Hematopoietic multipotent progenitor cell treated with erythropoietin and hydrocortisone succinate and interleukin-3 and kit ligand, for 4 days (in vitro differentiated cells): ENCODE results near the gene TRIO.

Experiments used
- DNase-seq: peaks from one replicate; pipeline ENCODE4 v3.0.0-alpha.2; 2015

Gene TRIO

DNA sequence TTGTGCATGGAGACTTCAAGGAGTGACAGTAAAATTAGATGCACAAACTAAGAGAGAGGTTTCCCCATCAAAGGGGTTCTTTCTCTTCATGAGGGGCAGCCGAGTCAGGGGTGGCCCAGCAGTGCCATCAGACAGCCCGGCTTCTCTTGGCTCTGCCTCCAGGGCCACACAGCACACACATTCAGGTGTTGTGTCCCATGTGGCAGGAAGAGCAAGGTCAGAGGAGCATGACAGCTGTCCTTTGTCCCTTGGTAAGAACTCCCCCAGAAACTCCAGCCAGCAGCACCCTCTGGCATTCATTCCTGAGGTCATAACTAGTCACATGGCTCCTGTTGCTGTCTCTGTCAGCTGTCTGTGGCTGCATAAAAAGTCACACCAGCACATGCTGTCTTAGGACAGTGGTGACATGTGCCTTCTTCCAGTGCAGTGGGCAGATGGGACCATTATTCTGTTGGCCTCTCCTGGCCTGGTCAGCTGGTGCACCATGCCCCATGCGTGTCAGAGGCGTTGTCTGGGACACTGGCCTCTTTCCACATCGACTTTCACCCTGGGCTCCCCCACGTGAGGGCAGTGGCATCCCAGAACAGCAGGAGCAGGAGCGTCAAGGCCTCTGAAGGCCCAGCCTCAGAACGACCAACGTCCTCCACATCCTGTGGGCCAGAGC lies 360.0 kb downstream of the TRIO start:
- DNase-seq = no peak

GRCh38 chr5:14503681-14504331 lies 360.7 kb downstream of the TRIO start:
- DNase-seq = no peak

- DNase-seq = no peak
Observed at GRCh38 chr5:14504332-14504727, 361.2 kb downstream of the TRIO start.

DNA sequence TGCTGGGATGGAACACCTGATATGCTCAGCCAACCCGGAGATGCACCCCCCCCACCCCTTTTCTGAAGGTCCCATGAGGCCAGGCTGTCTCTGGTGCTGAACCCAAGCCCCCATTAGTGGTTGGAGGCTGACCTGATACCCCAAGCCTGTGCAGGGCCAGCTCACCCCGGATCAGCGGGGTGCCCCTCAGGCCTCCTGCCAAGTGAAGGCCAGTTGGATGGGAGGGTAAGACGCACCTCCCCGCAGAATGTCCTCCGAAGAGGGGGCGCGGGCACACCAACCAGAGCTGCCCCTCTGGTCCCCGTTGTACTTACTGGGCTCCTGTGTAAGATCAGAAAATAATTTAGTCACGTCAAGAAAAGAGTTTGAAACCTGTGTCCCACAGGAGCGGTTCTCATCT lies 361.7 kb downstream of the TRIO start:
- no peak for DNase-seq

DNA sequence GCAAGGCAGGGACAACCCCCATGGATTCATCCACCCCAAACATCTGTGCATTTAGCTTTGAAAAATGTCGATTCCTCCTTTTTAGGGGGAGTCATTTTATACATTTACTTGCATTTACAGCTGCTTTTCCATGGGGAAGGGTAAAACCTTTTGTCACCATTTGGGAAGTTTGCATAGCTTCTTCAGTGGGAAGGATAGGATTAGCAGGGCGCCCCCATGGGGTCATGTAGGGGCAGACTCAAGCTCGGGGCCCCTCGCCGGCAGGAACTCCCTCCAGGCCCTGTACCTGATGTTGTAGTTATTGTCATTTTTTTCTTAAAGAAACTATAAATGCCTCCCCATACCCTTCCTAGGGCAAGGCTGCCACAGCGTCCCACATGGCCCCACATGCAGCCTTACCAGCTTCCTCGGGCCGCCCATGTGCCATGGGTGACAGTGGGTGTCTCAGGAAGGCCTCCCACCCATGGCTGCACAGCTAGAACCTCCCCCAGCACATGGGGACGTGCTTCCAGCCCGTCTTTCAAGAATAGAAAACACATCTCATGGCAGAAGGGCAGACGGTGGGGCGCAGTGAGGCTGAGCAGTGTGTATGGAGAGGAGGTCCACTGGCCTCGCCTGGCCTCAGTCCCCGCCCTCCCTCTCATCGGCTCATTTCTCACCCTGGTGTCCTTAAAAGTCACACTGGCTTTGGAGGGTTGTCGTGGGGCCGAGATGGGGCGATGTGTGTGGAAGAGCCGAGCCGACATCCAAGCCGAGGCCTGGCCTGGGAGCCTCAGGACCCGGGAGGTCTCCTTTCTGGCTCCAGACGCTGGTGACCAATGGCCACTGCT lies 362.4 kb downstream of the TRIO start:
- no peak for DNase-seq

GRCh38 chr5:14506140-14506538 lies 363.0 kb downstream of the TRIO start:
- DNase-seq = no peak

GRCh38 chr5:14506661-14507060 lies 363.5 kb downstream of the TRIO start:
- DNase-seq = no peak

DNA sequence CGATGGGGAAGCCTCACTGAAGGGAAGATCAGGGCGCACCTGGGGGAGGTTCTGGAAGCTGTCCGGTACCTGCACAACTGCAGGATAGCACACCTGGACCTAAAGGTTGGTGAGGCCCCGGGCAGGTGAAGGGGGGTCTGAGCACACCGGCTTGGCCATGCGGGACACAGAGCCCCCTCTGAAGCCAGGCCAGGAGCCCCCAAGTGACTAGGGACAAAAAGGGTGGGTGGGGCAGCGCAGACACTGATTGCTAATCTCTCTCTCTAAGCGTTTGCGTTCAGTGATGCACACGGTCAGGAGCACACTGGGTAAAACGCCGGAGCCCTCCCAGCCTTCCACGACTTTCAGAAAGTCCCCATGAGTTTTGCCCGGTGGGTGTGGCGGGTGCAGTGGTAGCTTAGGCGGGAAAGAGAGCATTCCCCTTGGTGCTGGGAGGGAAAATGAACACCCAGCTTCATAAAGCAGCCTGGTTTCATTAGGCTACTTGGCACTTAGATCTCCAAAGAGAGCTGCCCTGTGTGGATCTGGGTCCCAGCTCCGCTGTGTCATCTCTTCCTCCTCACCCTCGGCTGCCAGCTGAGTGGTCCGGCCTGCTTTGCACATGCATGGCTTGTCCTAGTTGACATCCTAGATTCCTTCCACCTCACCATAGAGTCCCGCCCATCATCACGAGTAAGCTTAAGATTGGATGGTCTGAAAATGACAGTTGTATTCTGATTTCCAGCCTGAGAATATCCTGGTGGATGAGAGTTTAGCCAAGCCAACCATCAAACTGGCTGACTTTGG lies 364.2 kb downstream of the TRIO start:
- DNase-seq = no peak

DNA sequence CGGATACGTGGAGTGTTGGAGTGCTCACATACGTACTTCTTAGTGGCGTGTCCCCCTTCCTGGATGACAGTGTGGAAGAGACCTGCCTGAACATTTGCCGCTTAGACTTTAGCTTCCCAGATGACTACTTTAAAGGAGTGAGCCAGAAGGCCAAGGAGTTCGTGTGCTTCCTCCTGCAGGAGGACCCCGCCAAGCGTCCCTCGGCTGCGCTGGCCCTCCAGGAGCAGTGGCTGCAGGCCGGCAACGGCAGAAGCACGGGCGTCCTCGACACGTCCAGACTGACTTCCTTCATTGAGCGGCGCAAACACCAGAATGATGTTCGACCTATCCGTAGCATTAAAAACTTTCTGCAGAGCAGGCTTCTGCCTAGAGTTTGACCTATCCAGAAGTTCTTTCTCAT lies 364.9 kb downstream of the TRIO start:
- no peak for DNase-seq

GRCh38 chr5:14509556-14509955 lies 366.4 kb downstream of the TRIO start:
- DNase-seq = no peak

- no peak for DNase-seq
Observed at GRCh38 chr5:14510156-14510734, 367.1 kb downstream of the TRIO start.

DNA sequence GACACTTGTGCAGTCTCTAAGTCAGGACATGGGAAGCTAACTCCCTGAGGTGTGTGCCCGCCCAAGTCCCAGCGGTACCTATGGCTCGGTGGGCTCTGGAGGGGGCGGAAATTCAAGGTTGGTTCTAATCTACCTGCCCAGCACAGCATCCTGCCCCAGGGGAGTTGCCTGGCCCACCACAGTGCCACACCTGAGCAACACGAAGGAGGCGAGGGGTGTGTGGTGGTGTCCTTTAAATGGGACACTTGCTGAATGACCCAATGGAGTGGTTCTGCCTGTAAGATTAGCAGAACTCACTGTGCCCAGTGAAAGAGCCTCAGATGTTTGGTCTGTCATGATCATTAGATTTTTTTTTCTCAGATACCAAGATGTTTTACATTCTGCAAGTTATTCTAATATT lies 367.7 kb downstream of the TRIO start:
- DNase-seq = no peak

GRCh38 chr5:14512574-14512973 lies 369.4 kb downstream of the TRIO start:
- no peak for DNase-seq

DNA sequence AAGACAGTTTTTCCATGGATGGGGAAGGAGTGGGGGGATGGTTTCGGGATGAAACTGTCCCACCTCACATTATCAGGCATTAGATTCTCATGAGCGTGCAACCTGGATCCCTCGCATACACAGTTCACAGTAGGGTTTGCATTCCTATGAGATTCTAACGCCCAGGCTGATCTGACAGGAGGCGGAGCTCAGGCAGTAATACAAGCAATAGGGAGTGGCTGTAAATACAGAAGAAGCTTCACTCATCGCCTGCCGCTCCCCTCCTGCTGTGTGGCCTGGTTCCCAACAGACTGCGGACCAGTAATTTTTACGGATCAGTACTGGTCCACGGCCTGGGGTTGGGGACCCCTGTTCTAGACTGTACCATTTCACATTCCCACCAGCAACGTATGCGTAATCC lies 370.1 kb downstream of the TRIO start:
- DNase-seq = no peak

DNA sequence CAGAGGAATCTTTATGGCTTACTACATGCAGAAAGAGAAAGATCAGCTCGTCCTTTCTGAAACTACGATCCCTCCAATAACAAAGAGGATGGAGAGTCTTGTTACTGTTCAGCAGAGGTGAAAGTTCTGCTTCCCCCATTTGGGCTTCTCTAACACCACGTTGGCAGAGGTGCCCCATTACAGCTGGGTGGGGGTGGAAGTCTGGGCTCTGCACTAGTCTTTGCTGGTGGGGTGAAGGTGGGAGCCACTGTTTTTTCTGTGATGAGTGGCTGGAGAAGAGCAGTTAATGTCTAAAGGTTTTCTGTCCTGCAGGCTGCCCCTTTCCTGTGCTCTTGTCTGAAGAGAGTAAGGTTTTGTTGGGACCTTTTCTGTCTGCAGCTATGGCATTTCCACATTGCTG lies 373.8 kb downstream of the TRIO start:
- no peak for DNase-seq

DNA sequence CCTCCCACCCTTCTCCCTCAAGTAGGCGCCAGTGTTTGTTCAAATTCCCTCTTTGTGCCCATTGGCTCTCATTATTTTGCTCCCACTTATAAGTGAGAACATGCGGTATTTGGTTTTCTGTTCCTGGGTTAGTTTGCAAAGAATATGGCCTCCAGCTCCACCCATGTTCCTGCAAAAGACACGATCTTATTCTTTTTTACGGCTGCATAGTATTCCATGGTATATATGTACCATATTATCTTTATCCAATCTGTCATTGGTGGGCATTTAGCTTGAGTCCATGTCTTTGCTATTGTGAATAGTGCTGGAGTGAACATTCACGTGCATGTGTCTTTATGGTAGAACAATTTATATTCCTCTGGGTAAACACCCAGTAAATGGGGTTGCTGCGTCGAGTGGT lies 375.5 kb downstream of the TRIO start:
- DNase-seq = no peak

DNA sequence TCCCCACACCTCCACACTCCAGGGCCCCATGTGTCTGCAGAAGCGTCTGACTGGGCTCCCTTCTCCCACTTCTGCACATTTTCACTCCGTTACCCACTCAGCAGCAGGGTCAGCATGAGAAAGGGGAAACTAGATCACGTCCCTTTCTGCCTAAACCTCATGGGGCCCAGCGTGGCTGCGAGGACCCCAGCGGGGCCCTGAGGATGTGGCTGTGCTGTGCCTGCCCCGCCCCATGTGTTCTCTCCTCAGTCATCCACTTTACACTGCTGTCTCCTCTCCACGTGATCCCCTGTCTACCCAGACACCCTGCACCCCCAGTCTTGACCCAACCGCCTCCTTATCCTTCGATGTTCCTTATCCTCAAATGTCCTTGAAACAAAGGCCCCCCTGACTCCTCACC lies 378.6 kb downstream of the TRIO start:
- DNase-seq = no peak

- no peak for DNase-seq
Observed at GRCh38 chr5:14522721-14523120, 379.6 kb downstream of the TRIO start.

DNA sequence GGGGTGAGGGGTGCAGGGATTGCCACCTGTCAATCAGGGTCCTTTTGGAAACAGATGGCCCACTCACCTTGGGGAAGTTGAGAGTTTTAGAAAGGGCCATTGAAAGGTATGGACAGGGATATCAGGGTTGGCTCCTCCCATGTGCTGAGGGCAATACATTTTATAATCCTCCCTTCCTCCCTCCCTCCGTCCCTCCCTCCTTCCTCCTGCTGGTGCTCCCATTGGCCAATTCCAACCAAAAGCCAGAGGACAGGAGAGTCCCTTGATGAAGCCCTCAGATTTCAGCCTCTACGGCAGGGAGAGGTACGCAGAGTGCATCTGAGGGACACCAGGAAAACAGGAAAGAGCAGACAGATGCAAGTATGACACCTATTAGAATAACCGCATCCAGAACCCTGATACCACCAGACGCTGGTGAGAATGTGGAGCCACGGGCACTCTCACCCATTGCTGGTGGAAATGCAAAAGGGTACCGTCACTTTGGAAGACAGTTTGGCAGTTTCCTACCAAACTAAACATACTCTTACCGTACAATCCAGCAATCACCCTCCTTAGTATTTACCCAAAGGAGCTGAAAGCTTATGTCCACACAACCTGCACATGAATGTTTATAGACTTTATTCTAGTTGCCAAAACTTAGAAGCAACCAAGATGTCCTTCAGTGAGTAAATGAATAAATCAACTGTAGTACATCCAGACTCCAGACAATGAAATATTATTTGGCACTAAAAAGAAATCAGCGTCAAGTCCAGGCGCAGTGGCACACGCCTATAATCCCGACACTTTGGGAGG lies 380.3 kb downstream of the TRIO start:
- no peak for DNase-seq

DNA sequence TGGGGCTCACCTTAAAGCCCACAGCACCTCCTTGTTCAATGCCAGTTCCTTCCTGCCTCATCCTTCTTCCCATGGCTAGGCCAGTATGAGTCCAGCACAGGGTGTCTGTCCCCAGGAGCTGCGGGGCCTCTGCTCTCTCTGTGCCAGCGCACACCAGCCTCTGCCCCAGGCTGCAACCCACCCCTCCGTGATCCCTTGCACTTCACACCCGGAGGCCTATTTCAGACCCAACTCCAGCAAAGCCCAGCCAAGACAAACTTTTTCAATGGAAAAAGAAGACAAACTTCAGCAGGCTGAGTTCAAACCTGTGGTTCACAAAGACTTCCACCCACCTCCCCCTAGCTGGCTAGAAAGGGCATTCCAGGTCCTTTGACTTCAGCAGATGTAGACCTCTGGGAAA lies 382.3 kb downstream of the TRIO start:
- no peak for DNase-seq

DNA sequence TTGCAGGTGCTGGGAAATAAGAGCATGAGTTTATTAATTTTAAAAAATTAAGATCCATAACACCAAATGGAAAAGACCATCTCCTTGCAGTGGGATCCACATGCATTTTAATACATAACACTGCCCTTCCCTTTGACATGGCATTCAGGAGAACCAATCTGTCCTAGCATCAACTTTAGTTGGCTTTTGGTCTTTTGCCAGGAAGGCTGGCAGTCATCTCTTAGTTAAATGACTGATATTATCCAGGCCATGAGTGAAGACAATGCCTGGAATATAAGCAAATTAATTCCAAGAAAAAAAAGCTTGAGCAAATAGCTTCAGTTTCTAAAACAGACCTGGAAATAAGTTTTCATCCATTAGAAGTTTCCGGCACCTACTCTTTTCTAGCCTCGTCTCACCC lies 383.4 kb downstream of the TRIO start:
- DNase-seq = no peak

DNA sequence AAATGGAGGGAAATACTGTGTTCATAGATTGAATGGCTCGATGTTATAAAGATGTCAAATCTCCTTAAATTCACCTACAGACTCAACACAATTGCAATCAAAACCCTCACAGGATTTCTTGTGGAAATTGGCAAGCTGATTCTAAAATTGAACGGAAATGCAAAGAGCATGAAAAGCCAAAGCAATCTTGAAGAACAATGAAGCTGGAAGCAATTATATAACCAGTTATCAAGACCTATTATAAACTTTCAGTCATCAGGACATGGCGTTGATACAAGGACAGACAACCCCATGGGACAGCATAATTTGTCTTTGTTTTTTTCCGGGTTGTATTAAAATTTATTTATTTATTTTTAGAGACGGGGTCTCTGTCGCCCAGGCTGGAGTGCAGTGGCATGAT lies 385.0 kb downstream of the TRIO start:
- no peak for DNase-seq
